Heart right ventricle (tissue), 16 donors: Measurements from ENCODE around the gene HSPG2. TPM values are rescaled to one million over a fixed set of nuclear protein-coding genes. Genes with fewer than 3 reads are reported as not detected.

Experiments used
- ATAC-seq, 8 donors: fragments of 200-7000 bp; cut with Tn5 transposase; one replicate each; pipeline ENCODE4 v1.9.1; 2020; ENCODE audit warnings: mild to moderate bottlenecking in 8 of 8, moderate library complexity in 8 of 8, moderate number of reproducible peaks in 1 of 8
- DNase-seq, 2 donors: peaks; one replicate each; pipeline ENCODE4 v3.0.0-alpha.2; 2020
- H3K27ac ChIP-seq, 10 donors: fragments of 200-600 bp; sonication (generic) in 2 of 10; one replicate each; pipeline versions ENCODE4 v1.5.0 to v1.8.0; 2020 to 2022; ENCODE audit warnings: mild to moderate bottlenecking in 3 of 10
- H3K27me3 ChIP-seq, 7 donors: fragments of 200-600 bp; one replicate each; pipeline ENCODE4 v1.8.0; 2021 to 2022; ENCODE audit warnings: mild to moderate bottlenecking in 2 of 7
- H3K36me3 ChIP-seq, 9 donors: fragments of 200-600 bp; sonication (generic) in 1 of 9; one replicate each; pipeline versions ENCODE4 v1.5.0 to v1.8.0; 2020 to 2022; ENCODE audit warnings: mild to moderate bottlenecking in 2 of 9
- H3K4me1 ChIP-seq, 9 donors: fragments of 200-600 bp; sonication (generic) in 1 of 9; one replicate each; pipeline versions ENCODE4 v1.5.0 to v1.8.0; 2020 to 2022; ENCODE audit warnings: mild to moderate bottlenecking in 4 of 9
- H3K4me3 ChIP-seq, 10 donors: fragments of 200-600 bp; sonication (generic) in 2 of 10; one replicate each; pipeline versions ENCODE4 v1.5.0 to v1.8.0; 2020 to 2022; ENCODE audit warnings: mild to moderate bottlenecking in 7 of 10, moderate library complexity in 2 of 10
- H3K9me3 ChIP-seq, 11 donors: fragments of 200-600 bp in 10 of 11; sonication (generic) in 2 of 11; one replicate each; pipeline versions ENCODE4 v1.5.0 to v1.8.0; 2013 to 2022; ENCODE audit warnings: mild to moderate bottlenecking in 2 of 11, control low read depth in 1 of 11, moderate library complexity in 1 of 11
- WGBS, 2 donors: extraction: QIAGEN DNeasy Blood & Tissue Kit; methylation state at CpG; one replicate each; pipeline ENCODE4 v1.1.7; 2013; ENCODE audit warnings: inconsistent platforms in 1 of 2; 5-methylcytosine and 5-hydroxymethylcytosine counted together
- intact Hi-C, 10 donors: fragments of 100-400 bp; cut with DNase I; formaldehyde crosslinking; loops; one replicate each; pipeline versions ENCODE4 v1.11.1 to v1.14.2; 2022
- polyA plus RNA-seq, 2 donors: library from polyadenylated mRNA; stranded (reverse); fragments of 200-250 nt; gene quantifications; one replicate each; pipeline ENCODE4 v1.2.3, GENCODE V29; 2013
- total RNA-seq, 10 donors: library from RNA; stranded (reverse); fragmentation: NEBNext Ultra II Directional in 3 of 10; extraction: Animal tissue kit (Norgen Biotek cat#: 25700) in 3 of 10; gene quantifications; one replicate each; pipeline versions ENCODE4 v1.2.1 to v1.2.4, GENCODE V29; 2021 to 2023
- TF ChIP-seq, protein P1 (sequence below), 9 donors: fragments of 200-600 bp; sonication (generic) in 2 of 9; IDR thresholded peaks; one replicate each; pipeline versions ENCODE4 v1.5.0 to v1.8.0; 2021 to 2022; ENCODE audit warnings: antibody characterized with exemption in 9 of 9, mild to moderate bottlenecking in 5 of 9, moderate library complexity in 1 of 9
- donor health status: Arrhythmogenic right ventricular cardiomyopathy.
- donor health status: ischemic (EF 13 %, LVEDD 7.1; RV severe dilation, severe dysfunction).
- donor health status: healthy with polysubstance abuse.
- donor health status: DM: no; HTN: yes; CAD: no.
- donor health status: DM: no; HTN: no; CAD: no.
- donor health status: ischemic (EF 25% LVEDD 6.9; RV normal size, moderate dysfunction).
- donor health status: ischemic (EF 25% LVEDD 5.7; RV mildly dilated, moderate dysfunction).
- donor health status: healthy.
- donor health status: DM: yes; HTN: yes; CAD: no.
- donor health status: Ischemic cardiomyopathy.
- donor health status: ischemic (EF 35%, LVEDD 5.7; RV mildly dilated, moderate dysfunction).
- donor health status: nonischemic (EF 11% LVEDD 7.7; RV severe dilation, severe dysfunction).
- donor health status: DM: yes; HTN: yes; CAD: no.
- donor health status: PGD.
- donor health status: ischemic (EF 29% LVEDD 5.4; RV normal size, mild dysfunction).
- donor health status: nonischemic (EF 23%, LVEDD 6.1; RV moderate dilation, normal function).

HSPG2 gene
- total and polyA plus RNA-seq, 12 donors, result 221 to 508 (median 310) TPM

DNA sequence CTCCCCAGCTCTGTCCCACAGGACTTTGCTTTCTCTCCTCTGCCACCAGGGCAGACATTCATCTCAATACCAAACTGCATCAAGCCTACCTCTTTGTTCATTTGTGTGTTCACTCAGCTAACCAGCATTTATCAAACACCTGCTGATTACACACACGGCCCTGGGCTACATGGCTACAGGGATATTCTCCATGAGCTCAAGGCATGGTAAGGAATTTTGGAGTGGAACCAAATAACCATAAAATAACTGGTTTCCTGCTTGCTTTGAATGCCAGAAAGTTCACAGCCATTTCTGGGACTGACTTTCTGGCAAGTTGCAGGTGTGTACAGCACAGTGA lies 70.4 kb downstream of the HSPG2 start:
- intact Hi-C loops, result loop anchor here in 4 of 10 donors (5.0 to 10.0 kb wide), 3 partner anchors 91 to 98 kb away; no protein-coding TSS in a partner anchor
- 54 to 66% methylated on average over 1 of the region's 1 CpG for WGBS, 2 donors
- no peak overlapping the region for H3K4me3 ChIP-seq
- no peak for DNase-seq
- H3K27ac ChIP-seq, result no peak overlapping the region
- H3K9me3 ChIP-seq, result no peaks in the 10 kb centered on the region
- H3K36me3 ChIP-seq, result peaks cover 0 to 100% (median 67%) of the 10 kb centered on the region in 9 donors
- no peaks in the 10 kb centered on the region for H3K27me3 ChIP-seq
- peaks cover 6 to 28% (median 14%) of the 10 kb centered on the region in 9 donors for H3K4me1 ChIP-seq
- TF ChIP-seq, protein P1, sequence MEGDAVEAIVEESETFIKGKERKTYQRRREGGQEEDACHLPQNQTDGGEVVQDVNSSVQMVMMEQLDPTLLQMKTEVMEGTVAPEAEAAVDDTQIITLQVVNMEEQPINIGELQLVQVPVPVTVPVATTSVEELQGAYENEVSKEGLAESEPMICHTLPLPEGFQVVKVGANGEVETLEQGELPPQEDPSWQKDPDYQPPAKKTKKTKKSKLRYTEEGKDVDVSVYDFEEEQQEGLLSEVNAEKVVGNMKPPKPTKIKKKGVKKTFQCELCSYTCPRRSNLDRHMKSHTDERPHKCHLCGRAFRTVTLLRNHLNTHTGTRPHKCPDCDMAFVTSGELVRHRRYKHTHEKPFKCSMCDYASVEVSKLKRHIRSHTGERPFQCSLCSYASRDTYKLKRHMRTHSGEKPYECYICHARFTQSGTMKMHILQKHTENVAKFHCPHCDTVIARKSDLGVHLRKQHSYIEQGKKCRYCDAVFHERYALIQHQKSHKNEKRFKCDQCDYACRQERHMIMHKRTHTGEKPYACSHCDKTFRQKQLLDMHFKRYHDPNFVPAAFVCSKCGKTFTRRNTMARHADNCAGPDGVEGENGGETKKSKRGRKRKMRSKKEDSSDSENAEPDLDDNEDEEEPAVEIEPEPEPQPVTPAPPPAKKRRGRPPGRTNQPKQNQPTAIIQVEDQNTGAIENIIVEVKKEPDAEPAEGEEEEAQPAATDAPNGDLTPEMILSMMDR (IDR thresholded peaks at IDR 0.05), result no peak
- no peak for ATAC-seq

GRCh38 chr1:21865943-21866706 lies 71.0 kb downstream of the HSPG2 start:
- Histone ChIP-seq H3K27me3 (no peaks in the 10 kb centered on the region), H3K9me3 (no peaks in the 10 kb centered on the region), H3K27ac (no peak overlapping the region), H3K4me1 (peaks cover 5 to 23% (median 14%) of the 10 kb centered on the region in 9 donors), H3K4me3 (no peak overlapping the region), H3K36me3 (peaks cover 5 to 100% (median 67%) of the 10 kb centered on the region in 9 donors)
- TF ChIP-seq, protein P1 (IDR thresholded peaks at IDR 0.05), result no peak
- no peak for ATAC-seq
- 67 to 70% methylated on average over 11 of the region's 11 CpGs for WGBS, 2 donors
- intact Hi-C loops, result loop anchor here in 4 of 10 donors (5.0 to 10.0 kb wide), 3 partner anchors 91 to 99 kb away; no protein-coding TSS in a partner anchor
- no peak for DNase-seq

GRCh38 chr1:21865609-21865942 lies 71.5 kb downstream of the HSPG2 start:
- H3K36me3 ChIP-seq, result peaks cover 7 to 100% (median 69%) of the 10 kb centered on the region in 9 donors
- H3K27ac ChIP-seq, result no peak overlapping the region
- intact Hi-C loops, result loop anchor here in 4 of 10 donors (5.0 to 10.0 kb wide), 3 partner anchors 92 to 99 kb away; no protein-coding TSS in a partner anchor
- no peaks in the 10 kb centered on the region for H3K27me3 ChIP-seq
- TF ChIP-seq, protein P1 (IDR thresholded peaks at IDR 0.05), result no peak
- DNase-seq (no peak), ATAC-seq (no peak)
- no peaks in the 10 kb centered on the region for H3K9me3 ChIP-seq
- peaks cover 5 to 19% (median 11%) of the 10 kb centered on the region in 9 donors for H3K4me1 ChIP-seq
- no peak overlapping the region for H3K4me3 ChIP-seq
- 92% methylated on average over 7 of the region's 7 CpGs for WGBS, 2 donors

GRCh38 chr1:21864730-21865129 lies 72.4 kb downstream of the HSPG2 start:
- Histone ChIP-seq H3K9me3 (no peaks in the 10 kb centered on the region), H3K4me3 (no peak overlapping the region), H3K27me3 (no peaks in the 10 kb centered on the region), H3K27ac (no peak overlapping the region), H3K36me3 (peaks cover 7 to 100% (median 74%) of the 10 kb centered on the region in 9 donors), H3K4me1 (peaks cover 0 to 11% (median 3%) of the 10 kb centered on the region in 9 donors)
- ATAC-seq (no peak), DNase-seq (no peak)
- WGBS, 2 donors, result 93 to 94% methylated on average over 27 of the region's 27 CpGs
- TF ChIP-seq, protein P1 (IDR thresholded peaks at IDR 0.05), result no peak
- intact Hi-C loops, result loop anchor here in 4 of 10 donors (5.0 to 10.0 kb wide), 3 partner anchors 93 to 100 kb away; no protein-coding TSS in a partner anchor
